PC-3 (cell line): ENCODE measurements around the gene BACE1. TPM values are rescaled to one million over a fixed set of nuclear protein-coding genes. Genes with fewer than 3 reads are reported as not detected.

Source experiments
- ATAC-seq: fragments of 200-7000 bp; cut with Tn5 transposase; 2 replicates; pipeline ENCODE4 v1.9.1; 2020; ENCODE audit warnings: mild to moderate bottlenecking, moderate library complexity
- BruUV-seq: library from RNA; stranded (reverse); fragments of 400-500 nt; replicated peaks from 2 replicates; lab custom pipeline; 2021; lab: Mats Ljungman, UMichigan
- CTCF ChIA-PET: fragments of 300-600 bp; sonication (Branson Sonifier 250); formaldehyde crosslinking; loops from one replicate; lab custom pipeline; 2022; ENCODE audit warnings: antibody characterized with exemption; lab: Charles Lee
- POLR2A ChIA-PET: fragments of 300-600 bp; sonication (Branson Sonifier 250); formaldehyde crosslinking; loops from one replicate; lab custom pipeline; 2022; ENCODE audit warnings: antibody characterized with exemption; ENCODE audit not compliant: unreplicated experiment; lab: Charles Lee
- DNase-seq: peaks from one replicate; pipeline ENCODE4 v3.0.0-alpha.2; 2015
- H2AFZ ChIP-seq: fragments of 300-600 bp; sonication (generic); 2 replicates; pipeline ENCODE4 v1.6.0; 2016; ENCODE audit warnings: antibody characterized with exemption, low read length
- H3F3A ChIP-seq: fragments of 300-600 bp; sonication (generic); one replicate; pipeline ENCODE4 v1.6.0; 2017; ENCODE audit warnings: antibody characterized with exemption, low read length, control low read depth, mild to moderate bottlenecking; ENCODE audit not compliant: unreplicated experiment
- H3K27ac ChIP-seq: fragments of 300-600 bp; sonication (generic); 2 replicates; pipeline ENCODE4 v1.5.1; 2016; ENCODE audit warnings: mild to moderate bottlenecking, low read length
- H3K27me3 ChIP-seq: fragments of 300-600 bp; sonication (generic); 2 replicates; pipeline ENCODE4 v1.6.1; 2016; ENCODE audit warnings: low read length, mixed read lengths
- H3K36me3 ChIP-seq: fragments of 300-600 bp; sonication (generic); 2 replicates; pipeline ENCODE4 v1.6.1; 2016; ENCODE audit warnings: low read depth, mixed run types, low read length, mixed read lengths
- H3K4me1 ChIP-seq: fragments of 300-600 bp; sonication (generic); 2 replicates; pipeline ENCODE4 v1.5.1; 2016; ENCODE audit warnings: low read length; ENCODE audit not compliant: insufficient read depth
- H3K4me2 ChIP-seq: fragments of 300-600 bp; sonication (generic); 2 replicates; pipeline ENCODE4 v1.6.0; 2016; ENCODE audit warnings: low read length
- H3K4me3 ChIP-seq: fragments of 300-600 bp; sonication (generic); 2 replicates; pipeline ENCODE4 v1.5.1; 2016; ENCODE audit warnings: mild to moderate bottlenecking, low read length, mixed read lengths
- H3K79me2 ChIP-seq: fragments of 300-600 bp; sonication (generic); 2 replicates; pipeline ENCODE4 v1.6.1; 2017; ENCODE audit warnings: low read length, mixed read lengths
- H3K9ac ChIP-seq: fragments of 300-600 bp; sonication (generic); 2 replicates; pipeline ENCODE4 v1.6.0; 2016; ENCODE audit warnings: mild to moderate bottlenecking, low read length
- H3K9me2 ChIP-seq: fragments of 300-600 bp; sonication (generic); replicated peaks from 2 replicates; pipeline ENCODE4 v1.6.1; 2016; ENCODE audit warnings: mixed run types, low read length, mixed read lengths
- H3K9me3 ChIP-seq: fragments of 300-600 bp; sonication (generic); 2 replicates; pipeline ENCODE4 v1.6.1; 2016; ENCODE audit warnings: low read length, mixed read lengths
- H4K20me1 ChIP-seq: fragments of 300-600 bp; sonication (generic); 2 replicates; pipeline ENCODE4 v1.6.1; 2016; ENCODE audit warnings: low read length, mixed read lengths
- EZH2 ChIP-seq: fragments of 300-600 bp; sonication (generic); IDR thresholded peaks from one replicate; pipeline ENCODE4 v1.6.1; 2017; ENCODE audit warnings: antibody characterized with exemption, mild to moderate bottlenecking, low read length; ENCODE audit not compliant: unreplicated experiment
- EZH2phosphoT487 ChIP-seq: fragments of 300-600 bp; sonication (generic); IDR thresholded peaks from 2 replicates; pipeline ENCODE4 v1.6.1; 2018; ENCODE audit warnings: mild to moderate bottlenecking, antibody characterized with exemption, low read length, borderline replicate concordance
- intact Hi-C: fragments of 100-400 bp; cut with micrococcal nuclease; formaldehyde crosslinking; loops from 2 replicates; pipeline ENCODE4 v1.9.0; 2023
- total RNA-seq: library from RNA; depleted of rRNA; stranded (reverse); fragments of >200 nt; gene quantifications from 2 replicates; pipeline ENCODE4 v1.2.3, GENCODE V29; 2014
- TF ChIP-seq, protein P1 (sequence below): fragments of 300-600 bp; sonication (generic); conservative IDR thresholded peaks from 2 replicates; pipeline ENCODE4 v1.5.1; 2017; ENCODE audit warnings: antibody characterized with exemption, low read depth, mild to moderate bottlenecking, low read length

BACE1 gene
- total RNA-seq, 1 experiment from 2014 or later = 16.8 TPM

DNA sequence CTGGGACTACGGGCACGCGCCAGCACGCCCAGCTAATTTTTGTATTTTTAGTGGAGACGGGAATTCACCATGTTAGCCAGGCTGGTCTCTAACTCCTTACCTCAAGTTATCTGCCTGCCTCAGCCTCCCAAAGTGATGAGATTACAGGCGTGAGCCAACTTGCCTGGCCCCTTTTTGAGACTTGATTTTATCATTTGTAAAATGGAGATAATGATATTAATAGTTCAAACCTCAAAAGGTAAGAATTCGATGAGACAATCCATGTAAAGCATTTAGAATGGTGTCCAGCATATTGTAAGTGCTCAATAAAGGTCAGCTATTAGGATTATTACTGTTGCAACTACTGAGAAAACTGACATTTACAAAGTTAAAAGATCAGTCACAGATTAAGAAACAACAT is 2.7 kb upstream of the BACE1 start:
- intact Hi-C loops = no loop called here
- H3K27me3 ChIP-seq = no peaks in the 10 kb centered on the region
- no peak overlapping the region for H3K4me3 ChIP-seq
- DNase-seq (no peak), ATAC-seq (no peak)
- ChIA-PET CTCF (interaction anchor here (0.6 kb wide), 1 partner anchor 199 kb away, joined by 3 read pairs; no protein-coding TSS in a partner anchor), POLR2A (no interaction called here)
- H3K4me2 ChIP-seq = no peak overlapping the region
- H3K79me2 ChIP-seq = no peaks in the 10 kb centered on the region
- TF ChIP-seq, protein P1, sequence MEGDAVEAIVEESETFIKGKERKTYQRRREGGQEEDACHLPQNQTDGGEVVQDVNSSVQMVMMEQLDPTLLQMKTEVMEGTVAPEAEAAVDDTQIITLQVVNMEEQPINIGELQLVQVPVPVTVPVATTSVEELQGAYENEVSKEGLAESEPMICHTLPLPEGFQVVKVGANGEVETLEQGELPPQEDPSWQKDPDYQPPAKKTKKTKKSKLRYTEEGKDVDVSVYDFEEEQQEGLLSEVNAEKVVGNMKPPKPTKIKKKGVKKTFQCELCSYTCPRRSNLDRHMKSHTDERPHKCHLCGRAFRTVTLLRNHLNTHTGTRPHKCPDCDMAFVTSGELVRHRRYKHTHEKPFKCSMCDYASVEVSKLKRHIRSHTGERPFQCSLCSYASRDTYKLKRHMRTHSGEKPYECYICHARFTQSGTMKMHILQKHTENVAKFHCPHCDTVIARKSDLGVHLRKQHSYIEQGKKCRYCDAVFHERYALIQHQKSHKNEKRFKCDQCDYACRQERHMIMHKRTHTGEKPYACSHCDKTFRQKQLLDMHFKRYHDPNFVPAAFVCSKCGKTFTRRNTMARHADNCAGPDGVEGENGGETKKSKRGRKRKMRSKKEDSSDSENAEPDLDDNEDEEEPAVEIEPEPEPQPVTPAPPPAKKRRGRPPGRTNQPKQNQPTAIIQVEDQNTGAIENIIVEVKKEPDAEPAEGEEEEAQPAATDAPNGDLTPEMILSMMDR = no peak
- no peak for TF ChIP-seq EZH2phosphoT487
- no peak for TF ChIP-seq EZH2
- H3K4me1 ChIP-seq = peaks cover 20% of the 10 kb centered on the region
- BruUV-seq = no TSS peak
- no peaks in the 10 kb centered on the region for H3F3A ChIP-seq
- H2AFZ ChIP-seq = no peak overlapping the region
- no peak overlapping the region for H3K9ac ChIP-seq
- no peaks in the 10 kb centered on the region for H4K20me1 ChIP-seq
- no peaks in the 10 kb centered on the region for H3K9me3 ChIP-seq
- no peaks in the 10 kb centered on the region for H3K9me2 ChIP-seq
- H3K27ac ChIP-seq = no peak overlapping the region
- no peaks in the 10 kb centered on the region for H3K36me3 ChIP-seq

DNA sequence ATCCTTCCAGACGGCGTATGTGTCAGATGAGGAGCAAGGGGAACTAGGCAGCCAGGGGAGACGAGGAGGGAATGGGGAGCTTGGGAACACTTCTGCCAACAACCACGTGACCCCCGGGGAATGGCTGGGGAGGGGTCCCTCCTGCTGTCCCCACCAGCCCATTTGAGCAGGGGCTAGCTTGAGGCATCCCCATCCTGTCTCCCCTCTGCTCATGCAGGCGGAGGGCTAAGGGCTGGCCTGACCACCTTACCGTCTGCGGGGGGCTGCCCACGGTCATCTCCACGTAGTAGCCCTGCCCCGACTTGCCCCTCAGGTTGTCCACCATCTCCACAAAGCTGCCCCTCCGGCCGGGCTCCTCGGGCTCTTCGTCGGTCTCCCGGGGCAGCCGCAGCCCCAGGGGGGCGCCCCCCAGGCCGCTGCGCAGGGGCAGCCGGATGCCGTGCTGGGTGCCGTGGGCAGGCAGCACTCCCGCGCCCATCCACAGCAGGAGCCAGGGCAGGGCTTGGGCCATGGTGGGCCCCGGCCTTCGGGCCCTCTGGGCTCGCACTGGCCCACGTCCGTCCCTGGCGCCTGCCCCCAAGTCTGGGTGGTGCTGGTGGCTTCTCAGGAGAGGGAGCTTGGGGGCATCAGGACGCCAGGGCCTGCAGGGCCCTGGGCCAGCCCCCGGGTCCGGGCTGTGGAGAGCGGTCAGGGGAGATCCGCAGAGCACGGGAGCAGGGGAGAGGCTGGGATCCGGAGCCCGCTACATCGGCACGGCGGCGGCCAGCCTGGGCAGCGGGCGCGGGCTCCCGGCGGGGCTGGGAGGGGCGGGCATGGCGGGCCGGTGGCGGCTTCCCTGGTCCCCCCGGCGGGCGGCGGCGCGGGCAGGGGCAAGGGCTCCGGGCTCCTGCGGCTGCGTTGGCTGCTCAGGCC is 515 bp downstream of the BACE1 start:
- H3K9me2 ChIP-seq = no peaks in the 10 kb centered on the region
- H3K9me3 ChIP-seq = no peaks in the 10 kb centered on the region
- no peaks in the 10 kb centered on the region for H3K27me3 ChIP-seq
- H2AFZ ChIP-seq = peak overlapping the region; percentile 100
- no peaks in the 10 kb centered on the region for H3F3A ChIP-seq
- no peak overlapping the region for H3K27ac ChIP-seq
- no peak for TF ChIP-seq EZH2
- no peak for TF ChIP-seq EZH2phosphoT487
- ChIA-PET POLR2A (interaction anchor here (1.7 kb wide), 1 partner anchor 12 kb away, joined by 4 read pairs; the partner anchor contains the start of gene CEP164), CTCF (interaction anchor here (1.1 kb wide), 1 partner anchor 11 kb away, joined by 3 read pairs; no protein-coding TSS in a partner anchor)
- H4K20me1 ChIP-seq = no peaks in the 10 kb centered on the region
- H3K4me3 ChIP-seq = peak overlapping the region; percentile 85
- peak overlapping the region; percentile 54 for H3K9ac ChIP-seq
- no peaks in the 10 kb centered on the region for H3K79me2 ChIP-seq
- intact Hi-C loops = loop anchor here (1.0 kb wide), 3 partner anchors 34 to 82 kb away; no protein-coding TSS in a partner anchor
- BruUV-seq = no TSS peak
- DNase-seq = no peak
- ATAC-seq = peak; percentile 55
- no peaks in the 10 kb centered on the region for H3K36me3 ChIP-seq
- peak overlapping the region; percentile 98 for H3K4me2 ChIP-seq
- peaks cover 20% of the 10 kb centered on the region for H3K4me1 ChIP-seq

DNA sequence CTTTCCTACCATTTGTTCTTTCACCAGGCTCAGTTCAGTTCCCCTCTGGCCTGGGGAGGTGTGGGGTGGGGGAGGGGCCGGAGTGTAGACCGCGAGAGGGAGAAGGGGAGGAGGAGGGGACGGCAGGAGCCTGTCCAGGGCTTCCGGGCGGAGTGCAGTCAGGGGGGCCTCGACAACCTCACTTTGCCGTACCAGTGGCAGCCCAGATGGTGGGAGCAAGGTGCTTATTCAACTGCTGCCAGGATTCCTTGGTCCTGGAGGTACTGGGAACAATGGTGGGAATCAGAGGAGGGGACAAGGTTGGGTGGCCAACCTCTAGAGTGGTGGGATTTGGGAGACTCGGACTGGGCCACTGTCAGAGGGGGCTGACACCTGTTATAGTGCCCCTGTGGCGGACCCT is 1.2 kb downstream of the BACE1 start:
- no peaks in the 10 kb centered on the region for H3K36me3 ChIP-seq
- H3K27me3 ChIP-seq = no peaks in the 10 kb centered on the region
- ChIA-PET POLR2A (interaction anchor here (1.7 kb wide), 1 partner anchor 13 kb away, joined by 4 read pairs; the partner anchor contains the start of gene CEP164), CTCF (no interaction called here)
- intact Hi-C loops = no loop called here
- no peak for TF ChIP-seq EZH2phosphoT487
- no peak for TF ChIP-seq EZH2
- TF ChIP-seq, protein P1 = no peak
- H3K4me2 ChIP-seq = peak overlapping the region; percentile 98
- H3K4me3 ChIP-seq = peak overlapping the region; percentile 85
- no peak overlapping the region; the same call in 1 of the 2 replicates for H2AFZ ChIP-seq
- no peaks in the 10 kb centered on the region for H3K79me2 ChIP-seq
- H3F3A ChIP-seq = no peaks in the 10 kb centered on the region
- BruUV-seq = no TSS peak
- no peaks in the 10 kb centered on the region for H3K9me2 ChIP-seq
- peaks cover 20% of the 10 kb centered on the region for H3K4me1 ChIP-seq
- no peak overlapping the region for H3K9ac ChIP-seq
- H3K9me3 ChIP-seq = no peaks in the 10 kb centered on the region
- ATAC-seq (no peak), DNase-seq (no peak)
- no peaks in the 10 kb centered on the region for H4K20me1 ChIP-seq
- no peak overlapping the region for H3K27ac ChIP-seq
